DMS 273 (cell line): ENCODE results near the gene ZNF584.

ENCODE experiments used
- DNase-seq: peaks from one replicate; lab custom pipeline; 2025; ENCODE audit not compliant: unreplicated experiment; lab: John Stamatoyannopoulos, UW

The ZNF584 gene

GRCh38 chr19:58460039-58460438 is 51.6 kb downstream of the ZNF584 start:
- no peak for DNase-seq

- DNase-seq, result no peak
Observed at GRCh38 chr19:58466089-58466759, 57.8 kb downstream of the ZNF584 start.

GRCh38 chr19:58466760-58467589 is 58.5 kb downstream of the ZNF584 start, which contains the start of gene ZNF324:
Gene ZNF324 (plus strand): TSS chr19:58467080. CDS start chr19:58469186, 2,106 bp downstream.
- peak; percentile 99 for DNase-seq
